Endothelial cell (in vitro differentiated cells): ENCODE results near the gene PIGU. TPM values are rescaled to one million over a fixed set of nuclear protein-coding genes. Genes with fewer than 3 reads are reported as not detected.

Source experiments
- DNase-seq: peaks from one replicate; pipeline ENCODE4 v3.0.0; 2021; ENCODE audit warnings: low spot score
- H3K27ac Mint-ChIP-seq: one replicate; pipeline ENCODE4 v1.8.0; 2021; ENCODE audit warnings: mixed read lengths, inconsistent platforms; ENCODE audit not compliant: unreplicated experiment
- H3K27me3 Mint-ChIP-seq: one replicate; pipeline ENCODE4 v1.8.0; 2021; ENCODE audit warnings: mild to moderate bottlenecking, moderate library complexity, mixed read lengths, inconsistent platforms; ENCODE audit not compliant: unreplicated experiment
- H3K36me3 Mint-ChIP-seq: one replicate; pipeline ENCODE4 v1.8.0; 2021; ENCODE audit warnings: mild to moderate bottlenecking, low read depth, mixed read lengths, inconsistent platforms; ENCODE audit not compliant: unreplicated experiment
- H3K4me1 Mint-ChIP-seq: one replicate; pipeline ENCODE4 v1.8.0; 2021; ENCODE audit warnings: mild to moderate bottlenecking, mixed read lengths, inconsistent platforms; ENCODE audit not compliant: unreplicated experiment
- H3K4me3 Mint-ChIP-seq: one replicate; pipeline ENCODE4 v1.8.0; 2021; ENCODE audit warnings: mild to moderate bottlenecking, mixed read lengths, inconsistent platforms; ENCODE audit not compliant: unreplicated experiment
- H3K9me3 Mint-ChIP-seq: one replicate; pipeline ENCODE4 v1.8.0; 2021; ENCODE audit warnings: mixed read lengths, inconsistent platforms; ENCODE audit not compliant: unreplicated experiment
- total RNA-seq: library from RNA; stranded (reverse); fragmentation: NEBNext Ultra II Directional; extraction: Animal tissue kit (Norgen Biotek cat#: 25700); gene quantifications from one replicate; pipeline ENCODE4 v1.2.1, GENCODE V29; 2021; ENCODE audit not compliant: unreplicated experiment
- TF ChIP-seq, protein P1 (sequence below): fragments of 200-600 bp; sonication (generic); IDR thresholded peaks from one replicate; pipeline ENCODE4 v1.5.0; 2021; ENCODE audit warnings: antibody characterized with exemption; ENCODE audit not compliant: unreplicated experiment

The PIGU gene
- total RNA-seq, 1 donor from 2014 or later, result 16.5 TPM

DNA sequence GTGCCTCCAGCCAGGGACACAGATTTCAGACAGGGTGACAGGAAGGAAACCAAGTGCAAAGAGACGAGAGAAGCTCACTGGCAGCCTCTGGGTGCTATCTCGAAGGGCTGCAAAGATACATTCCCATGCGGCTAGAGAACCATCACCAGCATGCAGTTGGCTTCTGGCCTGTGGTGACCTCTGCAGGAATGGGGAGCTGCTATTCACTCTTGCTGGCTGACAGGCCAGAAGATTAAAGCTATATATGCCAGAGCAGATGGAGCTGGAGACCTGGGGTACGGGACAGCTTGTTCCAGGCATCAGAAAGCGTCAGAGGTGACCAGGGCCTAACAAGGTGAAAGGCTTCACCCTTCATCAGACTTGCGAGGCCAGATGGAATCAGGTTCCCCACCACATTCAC is 98.4 kb downstream of the PIGU start:
- no peaks in the 10 kb centered on the region for H3K9me3 Mint-ChIP-seq
- H3K4me1 Mint-ChIP-seq, result peaks cover 19% of the 10 kb centered on the region
- H3K27ac Mint-ChIP-seq, result no peak overlapping the region
- peaks cover 10% of the 10 kb centered on the region for H3K27me3 Mint-ChIP-seq
- H3K4me3 Mint-ChIP-seq, result no peak overlapping the region
- H3K36me3 Mint-ChIP-seq, result peaks cover 3% of the 10 kb centered on the region
- no peak for DNase-seq
- TF ChIP-seq, protein P1, sequence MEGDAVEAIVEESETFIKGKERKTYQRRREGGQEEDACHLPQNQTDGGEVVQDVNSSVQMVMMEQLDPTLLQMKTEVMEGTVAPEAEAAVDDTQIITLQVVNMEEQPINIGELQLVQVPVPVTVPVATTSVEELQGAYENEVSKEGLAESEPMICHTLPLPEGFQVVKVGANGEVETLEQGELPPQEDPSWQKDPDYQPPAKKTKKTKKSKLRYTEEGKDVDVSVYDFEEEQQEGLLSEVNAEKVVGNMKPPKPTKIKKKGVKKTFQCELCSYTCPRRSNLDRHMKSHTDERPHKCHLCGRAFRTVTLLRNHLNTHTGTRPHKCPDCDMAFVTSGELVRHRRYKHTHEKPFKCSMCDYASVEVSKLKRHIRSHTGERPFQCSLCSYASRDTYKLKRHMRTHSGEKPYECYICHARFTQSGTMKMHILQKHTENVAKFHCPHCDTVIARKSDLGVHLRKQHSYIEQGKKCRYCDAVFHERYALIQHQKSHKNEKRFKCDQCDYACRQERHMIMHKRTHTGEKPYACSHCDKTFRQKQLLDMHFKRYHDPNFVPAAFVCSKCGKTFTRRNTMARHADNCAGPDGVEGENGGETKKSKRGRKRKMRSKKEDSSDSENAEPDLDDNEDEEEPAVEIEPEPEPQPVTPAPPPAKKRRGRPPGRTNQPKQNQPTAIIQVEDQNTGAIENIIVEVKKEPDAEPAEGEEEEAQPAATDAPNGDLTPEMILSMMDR, result no peak

GRCh38 chr20:34578025-34578424 is 98.9 kb downstream of the PIGU start:
- Mint-ChIP-seq H3K9me3 (no peaks in the 10 kb centered on the region), H3K4me1 (peaks cover 19% of the 10 kb centered on the region), H3K4me3 (no peak overlapping the region), H3K27ac (no peak overlapping the region), H3K27me3 (peaks cover 10% of the 10 kb centered on the region), H3K36me3 (peaks cover 3% of the 10 kb centered on the region)
- TF ChIP-seq, protein P1, result no peak
- no peak for DNase-seq

GRCh38 chr20:34577061-34577460 is 99.8 kb downstream of the PIGU start:
- no peak for DNase-seq
- peaks cover 10% of the 10 kb centered on the region for H3K27me3 Mint-ChIP-seq
- no peaks in the 10 kb centered on the region for H3K9me3 Mint-ChIP-seq
- H3K27ac Mint-ChIP-seq, result no peak overlapping the region
- H3K4me3 Mint-ChIP-seq, result no peak overlapping the region
- peaks cover 3% of the 10 kb centered on the region for H3K36me3 Mint-ChIP-seq
- peaks cover 17% of the 10 kb centered on the region for H3K4me1 Mint-ChIP-seq
- TF ChIP-seq, protein P1, result no peak

DNA sequence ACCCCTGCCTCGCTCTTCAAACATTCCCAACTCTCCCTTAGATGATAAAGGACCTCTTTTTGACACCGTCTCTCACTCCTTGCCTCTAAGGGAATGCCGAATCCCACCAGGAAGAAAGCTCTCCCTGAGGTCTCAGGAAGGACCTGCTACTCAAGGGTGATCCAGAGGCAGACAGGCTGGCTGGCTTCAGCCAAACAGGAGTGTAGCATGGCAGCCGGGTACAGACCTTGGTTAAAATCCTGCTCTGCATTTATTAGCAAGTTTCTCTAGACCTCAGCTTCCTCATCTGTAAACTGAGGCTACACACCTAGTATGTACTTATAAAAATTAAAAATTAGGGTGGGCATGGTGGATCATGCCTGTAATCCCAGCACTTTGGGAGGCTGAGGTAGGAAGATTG is 101.1 kb downstream of the PIGU start:
- no peak overlapping the region for H3K4me3 Mint-ChIP-seq
- H3K27ac Mint-ChIP-seq, result no peak overlapping the region
- DNase-seq, result no peak
- peaks cover 16% of the 10 kb centered on the region for H3K4me1 Mint-ChIP-seq
- H3K27me3 Mint-ChIP-seq, result peaks cover 7% of the 10 kb centered on the region
- no peaks in the 10 kb centered on the region for H3K9me3 Mint-ChIP-seq
- H3K36me3 Mint-ChIP-seq, result peaks cover 4% of the 10 kb centered on the region
- TF ChIP-seq, protein P1, result no peak

- peaks cover 13% of the 10 kb centered on the region for H3K4me1 Mint-ChIP-seq
- H3K27me3 Mint-ChIP-seq, result peaks cover 7% of the 10 kb centered on the region
- H3K27ac Mint-ChIP-seq, result no peak overlapping the region
- H3K4me3 Mint-ChIP-seq, result no peak overlapping the region
- peaks cover 4% of the 10 kb centered on the region for H3K36me3 Mint-ChIP-seq
- H3K9me3 Mint-ChIP-seq, result no peaks in the 10 kb centered on the region
- TF ChIP-seq, protein P1, result no peak
- no peak for DNase-seq
Measured at GRCh38 chr20:34575271-34575670, 101.6 kb downstream of the PIGU start.
